H1 (cell line): ENCODE results near the gene SCN2A. TPM values are rescaled to one million over a fixed set of nuclear protein-coding genes. Genes with fewer than 3 reads are reported as not detected.

Experiments used
- EZH2 ChIP-seq: fragments of 200-600 bp; sonication (generic); IDR thresholded peaks from 2 replicates; pipeline ENCODE4 v1.7.1; 2012; ENCODE audit warnings: low read depth, mild to moderate bottlenecking, moderate library complexity, low read length, inconsistent platforms; ENCODE audit not compliant: severe bottlenecking
- JUN ChIP-seq: IDR thresholded peaks from 2 replicates; pipeline ENCODE4 v1.6.1; 2011; ENCODE audit warnings: low read depth, mild to moderate bottlenecking, improper control_type of control experiment, low read length
- SAP30 ChIP-seq: fragments of 300-600 bp; sonication (generic); IDR thresholded peaks from 2 replicates; pipeline ENCODE4 v1.7.1; 2012; ENCODE audit warnings: low read length, moderate library complexity, mild to moderate bottlenecking, inconsistent platforms; ENCODE audit not compliant: insufficient read depth, insufficient replicate concordance
- SIX5 ChIP-seq: IDR thresholded peaks from 2 replicates; pipeline ENCODE4 v1.6.1; 2011; ENCODE audit warnings: mild to moderate bottlenecking, low read depth, low read length
- polyA plus RNA-seq, 7 experiments: library from polyadenylated mRNA; depleted of rRNA in 3 of 7; stranded (reverse) in 5 of 7; unstranded in 2 of 7; fragments of >200 nt in 5 of 7; fragments of 200-250 nt in 2 of 7; gene quantifications; 1 replicate in 5 of 7; 2 replicates in 1 of 7; 4 replicates in 1 of 7; pipeline versions ENCODE4 v1.2.1 to v1.2.3, GENCODE V29; 2011 to 2013; ENCODE audit warnings: missing spikeins in 2 of 7, mixed read lengths in 2 of 7
- total RNA-seq: library from RNA; stranded (reverse); fragmentation: NEBNext Ultra II Directional; extraction: Animal tissue kit (Norgen Biotek cat#: 25700); gene quantifications from 2 replicates; pipeline ENCODE4 v1.2.1, GENCODE V29; 2021

Gene SCN2A
- total and polyA plus RNA-seq, 2 of the 8 experiments (the other 6 are each of a cell fraction or from before 2014, with no cell fraction given) = 0.18 to 1.1 TPM

DNA sequence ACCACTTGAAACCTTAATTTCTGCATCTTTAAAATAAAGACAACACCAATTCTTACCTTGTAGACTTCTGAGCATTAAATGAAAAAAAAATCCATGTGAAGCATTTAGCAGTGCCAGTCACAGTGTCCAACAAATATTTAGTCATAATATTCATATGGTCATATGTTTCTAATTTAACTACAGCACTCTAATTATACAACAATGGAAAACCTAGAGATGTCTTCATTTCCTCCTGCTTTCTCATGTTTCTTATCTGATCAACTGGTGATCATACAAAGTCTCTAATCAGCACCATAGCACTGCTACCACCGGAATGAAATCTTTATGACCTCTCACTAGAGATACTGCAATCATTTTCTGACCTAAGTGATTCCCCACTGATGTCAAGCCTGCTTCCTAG is 25.1 kb upstream of the SCN2A start (continued):
- TF ChIP-seq SIX5 (no peak), SAP30 (no peak), EZH2 (no peak), JUN (no peak)
